A375 (cell line): ENCODE data around the gene CT45A10. TPM values are rescaled to one million over a fixed set of nuclear protein-coding genes. Genes with fewer than 3 reads are reported as not detected.

Experiments
- total RNA-seq: library from RNA; depleted of rRNA; stranded (reverse); fragments of >200 nt; shearing (Covaris generic); gene quantifications from 2 replicates; pipeline ENCODE4 v1.2.3, GENCODE V29; 2014; rRNA removed

Gene CT45A10, protein sequence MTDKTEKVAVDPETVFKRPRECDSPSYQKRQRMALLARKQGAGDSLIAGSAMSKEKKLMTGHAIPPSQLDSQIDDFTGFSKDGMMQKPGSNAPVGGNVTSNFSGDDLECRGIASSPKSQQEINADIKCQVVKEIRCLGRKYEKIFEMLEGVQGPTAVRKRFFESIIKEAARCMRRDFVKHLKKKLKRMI
- total RNA-seq: 51.5 and 62.2 TPM in 2 replicates

DNA sequence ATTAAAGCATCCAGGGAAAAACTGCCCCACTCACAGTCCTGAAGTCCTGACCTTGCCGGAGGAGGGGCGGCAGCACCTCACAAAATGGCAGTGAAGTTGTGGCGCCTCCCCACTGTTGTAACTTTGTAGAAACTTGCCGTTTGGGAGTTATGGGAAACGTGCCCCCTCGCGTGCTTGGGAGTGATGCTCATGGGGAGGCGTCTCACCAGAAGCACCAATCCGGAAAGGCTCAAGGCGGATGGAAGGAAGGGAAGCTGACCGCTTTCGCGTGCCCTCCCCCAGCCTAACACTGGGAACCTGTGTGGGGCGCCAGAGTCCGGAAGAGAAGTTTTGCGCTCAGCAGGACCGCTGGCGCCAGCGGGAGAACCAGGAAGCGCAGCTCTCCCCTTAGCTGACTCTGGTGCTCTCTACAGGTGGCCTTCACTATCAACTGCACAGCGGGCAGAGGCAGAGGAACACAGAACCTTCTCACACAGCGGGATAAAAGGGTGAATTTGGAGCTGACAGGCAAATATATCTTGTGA is at the start of gene CT45A10, which contains the start of gene SAGE1:
CT45A10 (minus strand) TSS at position 151 of the 524 bp plus-strand sequence. CDS start 8,100 bp downstream, outside the sequence.
SAGE1 (plus strand) TSS at position 423 of the 524 bp plus-strand sequence. CDS start 2,527 bp downstream, outside the sequence.

DNA sequence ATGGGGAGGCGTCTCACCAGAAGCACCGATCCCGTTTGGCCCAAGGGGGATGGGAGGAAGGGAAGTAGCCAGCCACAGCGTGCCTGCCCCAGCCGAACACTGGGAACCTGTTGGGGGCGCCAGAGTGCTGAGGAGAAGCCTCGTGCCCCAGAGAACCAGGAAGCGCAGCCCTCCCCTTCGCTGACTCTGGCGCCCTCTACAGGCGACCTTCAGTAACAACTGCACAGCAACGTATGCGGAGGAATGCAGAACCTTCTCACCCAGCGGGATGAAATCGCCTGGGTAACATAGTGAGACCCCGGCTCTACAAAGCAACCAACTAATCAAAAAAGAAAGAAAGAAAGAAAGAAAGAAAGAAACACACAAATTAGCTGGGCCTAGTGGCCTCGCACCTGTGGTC is 21.5 kb downstream of the CT45A10 start, which contains the start of gene CT45A9:
CT45A9 (minus strand) TSS at position 101 of the 400 bp plus-strand sequence. CDS start 3,751 bp downstream, outside the sequence.

DNA sequence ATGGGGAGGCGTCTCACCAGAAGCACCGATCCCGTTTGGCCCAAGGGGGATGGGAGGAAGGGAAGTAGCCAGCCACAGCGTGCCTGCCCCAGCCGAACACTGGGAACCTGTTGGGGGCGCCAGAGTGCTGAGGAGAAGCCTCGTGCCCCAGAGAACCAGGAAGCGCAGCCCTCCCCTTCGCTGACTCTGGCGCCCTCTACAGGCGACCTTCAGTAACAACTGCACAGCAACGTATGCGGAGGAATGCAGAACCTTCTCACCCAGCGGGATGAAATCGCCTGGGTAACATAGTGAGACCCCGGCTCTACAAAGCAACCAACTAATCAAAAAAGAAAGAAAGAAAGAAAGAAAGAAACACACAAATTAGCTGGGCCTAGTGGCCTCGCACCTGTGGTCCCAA is 38.8 kb downstream of the CT45A10 start, which contains the start of gene CT45A8:
CT45A8 (minus strand) TSS at position 101 of the 400 bp plus-strand sequence. CDS start 3,755 bp downstream, outside the sequence.

DNA sequence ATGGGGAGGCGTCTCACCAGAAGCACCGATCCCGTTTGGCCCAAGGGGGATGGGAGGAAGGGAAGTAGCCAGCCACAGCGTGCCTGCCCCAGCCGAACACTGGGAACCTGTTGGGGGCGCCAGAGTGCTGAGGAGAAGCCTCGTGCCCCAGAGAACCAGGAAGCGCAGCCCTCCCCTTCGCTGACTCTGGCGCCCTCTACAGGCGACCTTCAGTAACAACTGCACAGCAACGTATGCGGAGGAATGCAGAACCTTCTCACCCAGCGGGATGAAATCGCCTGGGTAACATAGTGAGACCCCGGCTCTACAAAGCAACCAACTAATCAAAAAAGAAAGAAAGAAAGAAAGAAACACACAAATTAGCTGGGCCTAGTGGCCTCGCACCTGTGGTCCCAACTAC is 56.1 kb downstream of the CT45A10 start, which contains the start of gene CT45A7:
CT45A7 (minus strand) TSS at position 101 of the 400 bp plus-strand sequence. CDS start 3,747 bp downstream, outside the sequence.

Other genes starting within 250 kb of the CT45A10 start
- gene CT45A1, start 179.8 kb downstream of the CT45A10 start, total RNA-seq: 66.5 and 103 TPM in 2 replicates
- 161 and 205 TPM in 2 replicates for gene CT45A3, start 125.3 kb downstream of the CT45A10 start, total RNA-seq
- gene CT45A5, start 107.9 kb downstream of the CT45A10 start, total RNA-seq: 105 and 135 TPM in 2 replicates
- gene CT45A6, start 90.7 kb downstream of the CT45A10 start, total RNA-seq: not detected in 2 replicates
- gene CT45A2, start 73.4 kb downstream of the CT45A10 start, total RNA-seq: 0.83 TPM in 1 of 2 replicates, not detected in the other
- gene CT45A7, start 56.2 kb downstream of the CT45A10 start, total RNA-seq: 0.53 and 1.3 TPM in 2 replicates
- 0.83 TPM in 1 of 2 replicates, not detected in the other for gene CT45A8, start 38.9 kb downstream of the CT45A10 start, total RNA-seq
- not detected in 2 replicates for gene CT45A9, start 21.6 kb downstream of the CT45A10 start, total RNA-seq
- 14.1 and 16.7 TPM in 2 replicates for gene SAGE1, start 272 bp upstream of the CT45A10 start, total RNA-seq
- 9.6 and 11.6 TPM in 2 replicates for gene MMGT1, start 80.5 kb upstream of the CT45A10 start, total RNA-seq
- 5.2 and 6.3 TPM in 2 replicates for gene SLC9A6, start 92.0 kb upstream of the CT45A10 start, total RNA-seq